Measurements from ENCODE around the gene NKX6-2.

Gene NKX6-2

GRCh38 chr10:132813001-132813401 is 27.1 kb upstream of the NKX6-2 start:
- no peak for DNase-seq (ENCODE audit: low spot score)

GRCh38 chr10:132812520-132812919 is 26.6 kb upstream of the NKX6-2 start:
- no peak for DNase-seq (ENCODE audit: low spot score)

GRCh38 chr10:132811891-132812481 is 26.0 kb upstream of the NKX6-2 start:
- no peak for DNase-seq (ENCODE audit: low spot score)

- no peak for DNase-seq (ENCODE audit: low spot score)
Observed at GRCh38 chr10:132810807-132811700, 25.1 kb upstream of the NKX6-2 start.

- DNase-seq (ENCODE audit: low spot score): no peak
Observed at GRCh38 chr10:132810141-132810806, 24.3 kb upstream of the NKX6-2 start.

- DNase-seq (ENCODE audit: low spot score): no peak
Observed at GRCh38 chr10:132809232-132810140, 23.5 kb upstream of the NKX6-2 start.

- DNase-seq (ENCODE audit: low spot score): no peak
Observed at GRCh38 chr10:132808383-132809231, 22.7 kb upstream of the NKX6-2 start.

- DNase-seq (ENCODE audit: low spot score): no peak
Observed at GRCh38 chr10:132807621-132808049, 21.7 kb upstream of the NKX6-2 start.

GRCh38 chr10:132806561-132807003 is 20.6 kb upstream of the NKX6-2 start:
- DNase-seq (ENCODE audit: low spot score): no peak

GRCh38 chr10:132806110-132806509 is 20.2 kb upstream of the NKX6-2 start:
- DNase-seq (ENCODE audit: low spot score): no peak

- DNase-seq (ENCODE audit: low spot score): no peak
Observed at GRCh38 chr10:132805599-132805998, 19.7 kb upstream of the NKX6-2 start.

GRCh38 chr10:132804785-132805426 is 19.0 kb upstream of the NKX6-2 start:
- DNase-seq (ENCODE audit: low spot score): no peak

- DNase-seq (ENCODE audit: low spot score): no peak
Observed at GRCh38 chr10:132804287-132804686, 18.3 kb upstream of the NKX6-2 start.

- DNase-seq (ENCODE audit: low spot score): no peak
Observed at GRCh38 chr10:132803416-132804210, 17.7 kb upstream of the NKX6-2 start.

- no peak for DNase-seq (ENCODE audit: low spot score)
Observed at GRCh38 chr10:132802694-132803320, 16.9 kb upstream of the NKX6-2 start.

- DNase-seq (ENCODE audit: low spot score): no peak
Observed at GRCh38 chr10:132802048-132802447, 16.1 kb upstream of the NKX6-2 start.

- DNase-seq (ENCODE audit: low spot score): no peak
Observed at GRCh38 chr10:132799865-132800264, 13.9 kb upstream of the NKX6-2 start.

GRCh38 chr10:132798876-132799275 is 12.9 kb upstream of the NKX6-2 start:
- no peak for DNase-seq (ENCODE audit: low spot score)

GRCh38 chr10:132798403-132798802 is 12.5 kb upstream of the NKX6-2 start:
- DNase-seq (ENCODE audit: low spot score): no peak
